Esophagus muscularis mucosa (tissue), 4 donors: ENCODE data around the gene DOCK3. TPM values are rescaled to one million over a fixed set of nuclear protein-coding genes. Genes with fewer than 3 reads are reported as not detected.

Experiments
- DNase-seq: peaks from one replicate; pipeline ENCODE4 v3.0.0-alpha.2; 2017; ENCODE audit errors: extremely low spot score
- H3K27ac ChIP-seq, 4 donors: fragments of 200-600 bp; sonication (generic); replicated peaks in 1 of 4; 1 replicate in 3 of 4; 2 replicates in 1 of 4; pipeline ENCODE4 v1.5.1; 2016 to 2019; ENCODE audit warnings: mild to moderate bottlenecking in 1 of 4
- H3K27me3 ChIP-seq, 4 donors: fragments of 200-600 bp; sonication (generic); one replicate each; pipeline versions ENCODE4 v1.5.1 to v1.6.0; 2016 to 2019
- H3K36me3 ChIP-seq, 4 donors: fragments of 200-600 bp; sonication (generic); one replicate each; pipeline ENCODE4 v1.5.1; 2016 to 2019
- H3K4me1 ChIP-seq, 4 donors: fragments of 200-600 bp; sonication (generic); one replicate each; pipeline ENCODE4 v1.5.1; 2016 to 2019
- H3K4me3 ChIP-seq, 4 donors: fragments of 200-600 bp; sonication (generic); 1 replicate in 2 of 4; 2 replicates in 2 of 4; pipeline ENCODE4 v1.5.1; 2016 to 2019; ENCODE audit warnings: mild to moderate bottlenecking in 4 of 4, moderate library complexity in 1 of 4
- H3K9me3 ChIP-seq, 4 donors: fragments of 200-600 bp; sonication (generic); 1 replicate in 3 of 4; 2 replicates in 1 of 4; pipeline ENCODE4 v1.5.1; 2016 to 2019
- CTCF ChIP-seq, 3 experiments: fragments of 200-600 bp in 2 of 3; fragments of 450-650 bp in 1 of 3; sonication (generic) in 2 of 3; IDR thresholded peaks; one replicate each; pipeline ENCODE4 v1.5.1; 2017 to 2019; ENCODE audit warnings: antibody characterized with exemption in 3 of 3, mild to moderate bottlenecking in 2 of 3, moderate library complexity in 1 of 3
- EP300 ChIP-seq: sonication (generic); formaldehyde crosslinking; IDR thresholded peaks from one replicate; pipeline ENCODE4 v1.6.1; 2017; ENCODE audit warnings: antibody characterized with exemption
- POLR2A ChIP-seq: fragments of 450-650 bp; IDR thresholded peaks from one replicate; pipeline ENCODE4 v1.6.1; 2017; ENCODE audit warnings: antibody characterized with exemption, moderate library complexity, mild to moderate bottlenecking, low read depth
- POLR2AphosphoS5 ChIP-seq, 2 donors: sonication (generic); formaldehyde crosslinking; IDR thresholded peaks; one replicate each; pipeline ENCODE4 v1.6.1; 2017; ENCODE audit warnings: antibody characterized with exemption in 2 of 2
- WGBS: methylation state at CpG from one replicate; pipeline ENCODE4 v1.1.5; 2018; 5-methylcytosine and 5-hydroxymethylcytosine counted together
- intact Hi-C: fragments of 100-400 bp; cut with DNase I; formaldehyde crosslinking; loops from one replicate; pipeline ENCODE4 v1.15.1; 2023
- total RNA-seq, 4 donors: library from RNA; depleted of rRNA; stranded (reverse); fragments of >200 nt; gene quantifications; one replicate each; pipeline versions ENCODE4 v1.1.0 to v1.2.1, GENCODE V29; 2016

The DOCK3 gene
- total RNA-seq, 4 donors from 2014 or later, result 5.4 to 10.6 (median 7.2) TPM

- no peaks in the 10 kb centered on the region for H3K27me3 ChIP-seq
- no peak for DNase-seq
- no peak overlapping the region for H3K4me3 ChIP-seq
- H3K4me1 ChIP-seq, result peaks cover 26 to 71% (median 35%) of the 10 kb centered on the region in 4 donors
- 100% methylated on average over 3 of the region's 3 CpGs for WGBS
- intact Hi-C loops, result no loop called here
- peaks cover 0 to 4% (median 2%) of the 10 kb centered on the region in 4 donors for H3K36me3 ChIP-seq
- no peak for TF ChIP-seq POLR2A
- H3K9me3 ChIP-seq, result no peaks in the 10 kb centered on the region
- no peak overlapping the region for H3K27ac ChIP-seq
Measured at GRCh38 chr3:50628601-50629000, 46.1 kb upstream of the DOCK3 start.

- Histone ChIP-seq H3K9me3 (no peaks in the 10 kb centered on the region), H3K4me3 (no peak overlapping the region), H3K27me3 (no peaks in the 10 kb centered on the region), H3K4me1 (peaks cover 15 to 54% (median 25%) of the 10 kb centered on the region in 4 donors), H3K36me3 (no peaks in the 10 kb centered on the region), H3K27ac (no peak overlapping the region)
- intact Hi-C loops, result no loop called here
- TF ChIP-seq CTCF (IDR thresholded peaks at IDR 0.05) (no peak), POLR2AphosphoS5 (IDR thresholded peaks at IDR 0.05) (no peak), EP300 (no peak), POLR2A (no peak)
- 71% methylated on average over 1 of the region's 6 CpGs for WGBS
- DNase-seq, result no peak
Measured at GRCh38 chr3:50630394-50630793, 44.3 kb upstream of the DOCK3 start.

- Histone ChIP-seq H3K27me3 (no peaks in the 10 kb centered on the region), H3K36me3 (no peaks in the 10 kb centered on the region), H3K27ac (no peak overlapping the region), H3K4me3 (no peak overlapping the region), H3K9me3 (no peaks in the 10 kb centered on the region), H3K4me1 (peaks cover 15 to 49% (median 23%) of the 10 kb centered on the region in 4 donors)
- intact Hi-C loops, result no loop called here
- WGBS, result 92% methylated on average over 3 of the region's 7 CpGs
- no peak for TF ChIP-seq POLR2A
- no peak for DNase-seq
Measured at GRCh38 chr3:50630877-50631276, 43.9 kb upstream of the DOCK3 start.

GRCh38 chr3:50632450-50632849 is 42.3 kb upstream of the DOCK3 start:
- Histone ChIP-seq H3K9me3 (no peaks in the 10 kb centered on the region), H3K27me3 (no peaks in the 10 kb centered on the region), H3K36me3 (no peaks in the 10 kb centered on the region), H3K4me3 (no peak overlapping the region), H3K27ac (no peak overlapping the region), H3K4me1 (peaks cover 6 to 47% (median 25%) of the 10 kb centered on the region in 4 donors)
- WGBS, result 63% methylated on average over 5 of the region's 5 CpGs
- DNase-seq, result no peak
- intact Hi-C loops, result no loop called here
- no peak for TF ChIP-seq POLR2AphosphoS5 (IDR thresholded peaks at IDR 0.05)
- no peak for TF ChIP-seq EP300
- TF ChIP-seq POLR2A, result no peak
- TF ChIP-seq CTCF (IDR thresholded peaks at IDR 0.05), result no peak

- intact Hi-C loops, result no loop called here
- TF ChIP-seq POLR2A (no peak), CTCF (IDR thresholded peaks at IDR 0.05) (no peak), POLR2AphosphoS5 (IDR thresholded peaks at IDR 0.05) (no peak), EP300 (no peak)
- no peaks in the 10 kb centered on the region for H3K27me3 ChIP-seq
- no peaks in the 10 kb centered on the region for H3K36me3 ChIP-seq
- peaks cover 0 to 48% (median 21%) of the 10 kb centered on the region in 4 donors for H3K4me1 ChIP-seq
- 81% methylated on average over 5 of the region's 5 CpGs for WGBS
- no peak for DNase-seq
- H3K27ac ChIP-seq, result no peak overlapping the region
- H3K9me3 ChIP-seq, result no peaks in the 10 kb centered on the region
- no peak overlapping the region for H3K4me3 ChIP-seq
Measured at GRCh38 chr3:50633230-50633790, 41.4 kb upstream of the DOCK3 start.

- Histone ChIP-seq H3K9me3 (no peaks in the 10 kb centered on the region), H3K36me3 (peaks cover 0 to 6% (median under 1%) of the 10 kb centered on the region in 4 donors), H3K4me1 (peaks cover 0 to 46% (median 21%) of the 10 kb centered on the region in 4 donors), H3K27me3 (no peaks in the 10 kb centered on the region), H3K4me3 (no peak overlapping the region), H3K27ac (no peak overlapping the region)
- intact Hi-C loops, result no loop called here
- TF ChIP-seq POLR2A (no peak), POLR2AphosphoS5 (IDR thresholded peaks at IDR 0.05) (no peak), EP300 (no peak), CTCF (IDR thresholded peaks at IDR 0.05) (no peak)
- DNase-seq, result no peak
Measured at GRCh38 chr3:50635066-50635465, 39.7 kb upstream of the DOCK3 start.
